AG10803 (cell line): Measurements from ENCODE around the gene CCDC167.

Source experiments
- DNase-seq: peaks from one replicate; pipeline ENCODE4 v3.0.0; 2010; ENCODE audit warnings: low read depth
- H3K4me3 ChIP-seq: 2 replicates; pipeline ENCODE4 v1.5.1; 2011; ENCODE audit warnings: mild to moderate bottlenecking, low read length, control low read depth
- TF ChIP-seq, protein P1 (sequence below): conservative IDR thresholded peaks from 2 replicates; pipeline ENCODE4 v1.5.1; 2011; ENCODE audit warnings: mild to moderate bottlenecking, low read length, control low read depth, inconsistent platforms

Gene CCDC167

DNA sequence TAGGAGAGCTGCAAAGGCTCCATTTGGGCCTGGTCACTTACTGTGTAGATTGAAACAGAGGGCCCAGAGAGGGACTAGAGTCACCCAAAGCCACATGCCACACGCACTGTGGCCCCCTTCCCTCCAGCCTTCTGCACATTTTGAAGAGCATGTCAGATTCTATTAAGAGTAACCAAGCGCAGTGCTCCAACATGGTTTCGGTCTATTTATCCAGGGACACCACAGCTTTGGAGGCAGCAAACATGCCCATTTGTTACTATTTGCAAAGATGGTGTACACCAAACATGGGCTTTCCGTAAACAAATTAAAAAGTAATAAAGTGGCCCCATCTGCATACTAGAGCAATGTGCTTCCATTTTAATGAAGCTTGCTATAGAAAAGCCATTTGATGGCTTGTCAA is 43.7 kb upstream of the CCDC167 start:
- TF ChIP-seq, protein P1, sequence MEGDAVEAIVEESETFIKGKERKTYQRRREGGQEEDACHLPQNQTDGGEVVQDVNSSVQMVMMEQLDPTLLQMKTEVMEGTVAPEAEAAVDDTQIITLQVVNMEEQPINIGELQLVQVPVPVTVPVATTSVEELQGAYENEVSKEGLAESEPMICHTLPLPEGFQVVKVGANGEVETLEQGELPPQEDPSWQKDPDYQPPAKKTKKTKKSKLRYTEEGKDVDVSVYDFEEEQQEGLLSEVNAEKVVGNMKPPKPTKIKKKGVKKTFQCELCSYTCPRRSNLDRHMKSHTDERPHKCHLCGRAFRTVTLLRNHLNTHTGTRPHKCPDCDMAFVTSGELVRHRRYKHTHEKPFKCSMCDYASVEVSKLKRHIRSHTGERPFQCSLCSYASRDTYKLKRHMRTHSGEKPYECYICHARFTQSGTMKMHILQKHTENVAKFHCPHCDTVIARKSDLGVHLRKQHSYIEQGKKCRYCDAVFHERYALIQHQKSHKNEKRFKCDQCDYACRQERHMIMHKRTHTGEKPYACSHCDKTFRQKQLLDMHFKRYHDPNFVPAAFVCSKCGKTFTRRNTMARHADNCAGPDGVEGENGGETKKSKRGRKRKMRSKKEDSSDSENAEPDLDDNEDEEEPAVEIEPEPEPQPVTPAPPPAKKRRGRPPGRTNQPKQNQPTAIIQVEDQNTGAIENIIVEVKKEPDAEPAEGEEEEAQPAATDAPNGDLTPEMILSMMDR = no peak
- no peak overlapping the region for H3K4me3 ChIP-seq
- DNase-seq = no peak

GRCh38 chr6:37541346-37541745 is 41.7 kb upstream of the CCDC167 start:
- DNase-seq = no peak
- TF ChIP-seq, protein P1 = no peak
- H3K4me3 ChIP-seq = no peak overlapping the region

- TF ChIP-seq, protein P1 = no peak
- H3K4me3 ChIP-seq = no peak overlapping the region
- no peak for DNase-seq
Measured at GRCh38 chr6:37540390-37540789, 40.7 kb upstream of the CCDC167 start.

- TF ChIP-seq, protein P1 = no peak
- H3K4me3 ChIP-seq = no peak overlapping the region
- DNase-seq = no peak
Measured at GRCh38 chr6:37540029-37540352, 40.3 kb upstream of the CCDC167 start.

DNA sequence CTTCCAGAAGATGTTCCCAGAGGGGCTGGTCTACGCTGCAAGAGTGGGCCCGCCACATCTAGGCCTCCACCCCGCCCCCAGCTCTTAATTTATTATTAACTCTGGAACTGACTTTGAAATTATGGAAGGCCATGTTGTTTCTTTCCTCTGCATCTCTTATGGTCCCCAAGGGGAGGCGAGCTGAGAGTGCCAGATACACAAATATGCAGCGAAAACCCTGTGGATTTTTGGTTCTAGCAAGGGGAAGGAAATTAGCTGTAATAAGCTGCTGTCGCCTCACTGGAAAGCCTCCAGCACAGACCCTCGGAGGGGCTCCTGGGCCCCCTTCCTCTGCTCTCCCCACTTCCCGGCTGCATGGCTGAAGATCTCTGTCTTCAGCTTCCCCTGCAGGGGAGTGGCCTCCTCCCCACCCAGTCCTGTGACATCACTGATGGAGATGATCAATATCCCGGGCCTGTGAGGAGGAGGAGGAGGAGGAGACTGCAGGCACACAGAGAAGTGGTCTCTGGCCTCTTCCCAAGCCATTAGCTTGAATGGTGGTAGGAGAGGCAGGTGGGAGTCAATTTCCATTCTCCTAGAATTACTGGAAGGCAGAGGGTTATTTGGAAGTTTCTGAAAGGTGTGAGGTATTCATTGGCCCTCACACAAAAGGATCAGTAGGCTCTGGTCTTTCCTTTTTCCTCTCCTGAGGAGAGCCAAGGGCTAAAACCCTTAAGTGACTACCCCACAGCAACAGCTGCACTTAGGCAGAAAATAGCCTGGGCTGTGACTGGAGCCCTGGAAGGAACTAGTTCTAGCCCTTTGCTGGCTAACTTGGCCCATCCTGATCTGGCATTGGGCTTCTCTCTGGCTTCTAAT is 39.7 kb upstream of the CCDC167 start:
- H3K4me3 ChIP-seq = no peak overlapping the region
- TF ChIP-seq, protein P1 = no peak
- DNase-seq = no peak

DNA sequence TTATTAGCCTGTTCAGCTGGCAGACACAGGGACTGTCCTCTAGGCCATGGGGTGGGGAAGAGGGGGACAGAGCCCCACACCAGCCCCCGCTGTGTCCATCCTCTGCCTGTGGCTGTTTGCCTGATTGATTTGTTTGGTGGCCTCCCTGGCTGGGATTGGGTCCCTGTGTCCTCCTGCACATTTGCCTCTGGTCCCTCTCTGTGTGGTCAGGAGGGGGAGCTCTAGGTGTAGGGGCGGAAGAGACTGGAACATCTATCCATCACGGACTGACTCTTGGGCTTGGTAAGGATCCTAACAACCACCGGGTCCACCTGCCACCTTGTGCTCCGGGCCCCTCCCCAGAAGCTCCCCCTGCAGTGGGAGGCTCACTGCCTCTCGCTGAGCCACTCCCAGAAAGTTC is 38.4 kb upstream of the CCDC167 start:
- H3K4me3 ChIP-seq = no peak overlapping the region
- TF ChIP-seq, protein P1 = peak; percentile 47
- DNase-seq = no peak

DNA sequence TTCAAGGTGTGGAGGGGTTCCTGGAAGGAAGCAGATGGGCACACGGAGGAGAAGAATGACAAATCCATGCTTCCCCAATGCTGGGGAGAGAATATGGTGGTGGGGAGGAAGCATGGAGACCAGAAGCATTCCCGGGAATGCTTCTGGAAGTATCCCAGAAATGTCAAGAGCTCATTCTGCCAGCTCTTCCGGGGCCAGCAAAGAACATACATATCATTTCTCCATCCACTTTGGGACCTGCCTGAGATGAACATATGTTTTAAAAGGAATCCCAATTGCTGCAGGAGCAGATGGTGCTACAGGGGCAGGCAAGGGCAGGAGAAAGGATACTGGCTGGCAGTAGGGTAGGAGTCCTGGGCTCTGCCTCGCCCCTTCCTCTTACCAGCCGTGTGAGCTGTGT is 37.9 kb upstream of the CCDC167 start:
- no peak for DNase-seq
- TF ChIP-seq, protein P1 = no peak
- H3K4me3 ChIP-seq = no peak overlapping the region
